Fibroblast of skin of right biceps (primary cell): ENCODE results near the gene MMEL1.
"Not testable (repeated sequence)": the region's sequence is repeated elsewhere in the genome, so short reads cannot be mapped to it uniquely, and the experiment has no call there.

Source experiments
- DNase-seq: peaks from one replicate; pipeline ENCODE4 v3.0.0-alpha.2; 2013

Gene MMEL1

DNA sequence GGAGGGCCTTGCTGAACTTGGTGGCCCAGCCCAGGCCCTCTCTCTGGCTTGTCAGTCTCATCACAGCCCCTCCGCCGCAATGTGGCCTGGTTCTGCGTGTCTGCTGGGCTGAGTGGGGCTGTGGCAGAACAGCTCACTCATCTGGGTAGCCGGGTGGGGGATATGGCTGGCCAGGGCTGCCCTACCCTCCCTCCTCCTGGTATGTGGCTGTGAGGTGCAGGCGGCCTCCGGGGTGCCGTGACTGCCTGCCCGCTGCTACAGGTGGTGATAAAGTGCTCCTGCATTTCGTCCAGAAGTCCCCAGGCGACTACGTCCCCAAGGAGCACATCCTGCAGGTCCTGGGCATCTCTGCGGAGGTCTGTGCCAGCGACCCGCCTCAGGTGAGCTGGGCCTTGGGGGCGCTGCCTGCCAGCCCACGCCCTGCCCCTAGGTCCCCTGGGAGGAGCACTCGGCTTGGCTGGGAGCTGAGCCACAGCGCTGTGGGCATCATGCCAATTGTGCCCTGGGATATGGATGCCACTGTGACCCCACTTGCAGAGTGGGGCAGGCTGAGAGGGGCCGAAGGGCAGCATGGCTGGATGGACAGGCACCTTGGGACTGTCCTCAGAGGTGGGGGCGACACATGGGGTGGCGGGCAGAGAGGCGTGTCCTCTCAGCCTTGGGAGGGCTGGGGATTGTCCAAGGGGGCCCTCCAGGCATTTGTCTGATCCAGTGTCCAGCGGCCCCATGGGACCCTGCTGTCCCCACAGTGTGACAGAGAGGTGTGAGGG is 44.0 kb downstream of the MMEL1 start:
- DNase-seq, result no peak

DNA sequence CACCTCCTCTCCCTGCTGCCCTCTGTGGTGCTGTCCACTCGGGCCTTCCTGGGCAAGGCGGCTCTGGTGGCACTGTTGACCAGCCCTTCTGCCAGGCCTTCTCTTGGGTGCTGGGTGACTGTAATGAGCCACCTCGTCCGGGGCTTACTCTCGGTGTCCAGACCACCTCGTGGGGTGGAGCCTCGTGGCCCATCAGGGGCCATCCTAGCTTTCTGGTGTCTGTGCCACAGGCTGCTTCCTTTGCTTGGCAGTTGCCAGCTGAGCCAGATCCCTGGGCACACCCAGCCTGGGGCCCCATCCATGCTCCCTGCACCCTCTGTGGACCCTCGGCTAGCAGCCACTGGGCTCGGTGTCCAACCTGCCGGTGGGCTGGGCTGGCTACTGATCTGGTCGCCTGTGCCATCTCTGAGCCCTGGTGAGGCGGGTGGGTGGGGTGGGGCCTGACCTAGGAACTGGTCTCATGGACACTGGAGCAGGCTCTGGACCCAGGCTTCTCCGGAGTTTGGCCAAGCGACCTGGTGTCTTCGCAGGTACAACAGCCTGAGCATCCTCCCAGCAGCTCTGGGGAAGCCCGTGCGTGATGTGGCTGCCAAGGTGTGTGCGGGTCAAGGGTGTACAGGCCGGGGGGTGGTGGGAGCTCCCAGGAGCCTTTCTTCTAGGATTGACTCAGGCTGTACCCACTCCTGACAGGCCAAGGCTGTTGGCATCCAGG is 44.8 kb downstream of the MMEL1 start:
- DNase-seq, result no peak

DNA sequence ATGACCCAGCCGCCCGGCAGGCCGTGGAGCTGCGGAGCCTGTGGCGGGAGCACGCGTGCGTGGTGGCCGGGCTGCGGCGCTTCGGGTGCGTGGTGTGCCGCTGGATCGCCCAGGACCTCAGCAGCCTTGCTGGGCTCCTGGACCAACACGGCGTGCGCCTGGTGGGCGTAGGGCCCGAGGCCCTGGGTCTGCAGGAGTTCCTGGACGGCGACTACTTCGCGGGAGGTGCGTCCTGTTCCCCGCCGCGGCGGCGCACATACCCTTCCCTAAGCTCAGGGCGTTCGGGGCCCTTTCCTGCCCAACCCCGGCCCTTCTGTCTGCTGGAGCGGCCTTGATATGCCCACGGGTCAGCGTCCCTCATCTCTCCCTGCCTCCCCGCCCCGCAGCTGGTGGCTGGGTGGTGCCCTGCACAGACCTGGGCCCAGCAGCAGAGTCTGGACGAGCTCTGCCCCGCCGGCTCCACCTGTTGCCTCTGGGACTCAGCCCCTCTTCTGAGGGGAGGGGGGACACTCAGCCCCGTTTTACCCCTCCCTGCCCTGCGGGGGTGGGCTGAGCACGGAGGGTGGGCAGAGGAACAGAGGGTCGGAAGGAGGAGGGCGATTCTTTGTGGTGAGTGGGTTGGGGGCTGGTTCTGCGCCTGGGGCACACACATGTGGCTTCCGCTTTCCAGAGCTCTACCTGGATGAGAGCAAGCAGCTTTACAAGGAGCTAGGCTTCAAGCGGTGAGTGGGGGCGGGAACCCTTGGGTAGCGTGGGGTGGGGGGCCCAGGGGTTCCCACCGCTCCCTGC is 45.6 kb downstream of the MMEL1 start:
- peak; percentile 15 for DNase-seq

DNA sequence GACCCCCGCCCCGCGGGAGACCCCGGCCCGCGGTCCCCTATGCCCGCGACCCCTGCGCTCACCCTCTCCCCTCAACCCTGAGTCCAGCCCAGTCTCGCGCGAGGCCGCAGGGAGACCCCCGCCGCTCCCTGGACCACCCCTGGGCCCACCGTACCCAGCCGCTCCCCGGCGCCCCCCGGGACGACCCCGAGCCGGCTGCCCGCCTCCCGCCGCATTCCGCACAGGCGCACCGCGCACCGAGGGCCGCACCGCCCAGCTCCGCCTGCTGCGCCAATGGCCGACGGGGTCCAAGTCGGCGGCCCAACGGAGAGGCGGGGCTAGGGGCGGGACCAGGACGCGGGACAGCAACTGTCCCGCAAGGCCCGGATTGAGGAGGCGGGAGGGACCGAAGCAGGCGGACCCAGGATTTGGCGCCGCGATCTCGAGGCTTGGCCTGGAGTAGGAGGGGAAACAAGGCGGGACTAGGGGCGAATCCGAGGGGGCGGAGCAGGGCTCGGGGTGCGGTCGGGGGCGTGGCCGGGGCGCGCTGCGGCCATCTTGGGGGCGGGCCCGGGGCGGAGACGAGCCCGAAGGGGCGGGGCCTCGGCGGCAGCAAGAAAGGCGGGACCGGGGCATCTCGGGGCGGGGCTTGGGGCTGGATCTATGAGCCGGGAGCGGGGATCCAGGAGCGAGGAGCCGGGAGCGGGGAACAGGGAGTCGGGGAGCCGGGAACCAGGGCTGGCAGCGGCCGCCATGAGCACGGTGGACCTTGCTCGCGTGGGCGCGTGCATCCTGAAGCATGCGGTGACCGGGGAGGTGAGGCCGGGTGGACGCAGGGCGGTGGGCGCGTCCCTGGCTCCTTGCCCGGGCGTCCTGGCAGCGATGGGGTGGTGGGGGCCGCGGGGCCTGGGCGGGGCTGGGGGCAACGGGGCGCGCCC is 46.4 kb downstream of the MMEL1 start, which contains the start of gene PRXL2B:
TSS of gene PRXL2B (plus strand) at position 624 of the 917 bp plus-strand sequence. CDS start at position 733, 109 bp downstream.
- DNase-seq, result peak; percentile 99

DNA sequence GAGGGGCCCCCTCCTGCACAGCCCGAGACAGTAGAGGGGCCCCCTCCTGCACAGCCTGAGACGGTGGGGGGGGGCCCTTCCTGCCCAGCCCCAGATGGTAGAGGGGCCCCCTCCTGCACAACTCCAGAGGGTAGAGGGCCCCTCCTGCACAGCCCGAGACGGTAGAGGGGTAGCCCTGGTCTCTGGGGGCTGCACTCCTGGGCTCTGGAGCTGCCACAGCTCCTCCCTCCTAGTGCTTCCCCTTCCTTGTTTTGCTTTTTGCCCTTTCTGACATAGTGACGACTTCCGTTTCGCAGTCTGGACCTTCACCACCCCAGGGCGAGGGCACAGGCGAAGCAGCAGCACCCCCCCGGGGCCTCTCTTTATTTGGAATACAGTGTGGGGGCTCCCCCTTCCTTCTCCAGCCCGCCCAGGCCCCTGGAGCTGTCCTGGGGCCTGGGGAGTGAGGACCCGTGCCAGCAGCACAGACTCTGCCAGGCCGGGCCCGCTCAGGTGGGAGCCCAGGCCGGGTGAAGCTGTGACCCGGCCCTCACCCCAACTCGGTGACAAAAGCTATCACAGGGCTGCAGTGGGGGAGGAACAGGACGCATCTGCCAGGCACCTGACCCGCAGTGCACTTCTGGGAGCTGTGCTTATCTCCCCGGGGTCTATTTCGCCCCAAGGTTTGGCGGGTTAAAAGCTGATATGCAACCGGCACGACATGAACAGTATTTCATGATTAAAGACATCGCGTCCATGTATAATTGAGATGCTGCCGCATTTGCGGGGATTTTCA is 47.3 kb downstream of the MMEL1 start:
- DNase-seq, result peak; percentile 40

DNA sequence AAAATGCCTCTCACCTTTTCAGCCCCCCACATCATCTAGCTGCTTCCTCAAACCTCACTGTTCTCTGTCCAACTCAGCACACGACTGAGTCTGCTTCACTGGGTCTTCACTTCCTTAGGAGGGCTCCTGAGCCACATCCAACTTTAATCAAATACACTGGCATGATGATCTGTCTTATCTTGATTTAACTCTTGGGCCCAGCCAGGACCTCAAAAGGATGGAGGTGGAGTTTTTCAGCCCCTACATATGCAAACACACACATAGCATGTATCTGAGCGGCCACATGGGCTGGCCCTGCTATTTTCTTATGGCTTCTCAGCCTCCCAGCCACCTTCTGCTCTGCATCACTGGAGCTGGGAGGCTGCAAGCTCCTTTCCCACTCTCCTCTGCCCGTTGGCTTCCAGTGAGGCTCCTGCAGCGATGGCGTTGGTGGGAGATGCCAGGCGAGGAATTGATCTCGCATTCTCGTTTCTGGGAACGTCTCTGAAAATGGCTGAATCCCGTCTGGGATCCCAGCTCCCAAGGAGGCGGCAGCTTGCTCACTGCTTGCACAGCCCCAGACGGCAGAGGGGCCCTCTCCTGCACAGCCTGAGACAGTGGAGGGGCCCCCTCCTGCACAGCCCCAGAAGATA is 48.0 kb downstream of the MMEL1 start:
- DNase-seq, result no peak

DNA sequence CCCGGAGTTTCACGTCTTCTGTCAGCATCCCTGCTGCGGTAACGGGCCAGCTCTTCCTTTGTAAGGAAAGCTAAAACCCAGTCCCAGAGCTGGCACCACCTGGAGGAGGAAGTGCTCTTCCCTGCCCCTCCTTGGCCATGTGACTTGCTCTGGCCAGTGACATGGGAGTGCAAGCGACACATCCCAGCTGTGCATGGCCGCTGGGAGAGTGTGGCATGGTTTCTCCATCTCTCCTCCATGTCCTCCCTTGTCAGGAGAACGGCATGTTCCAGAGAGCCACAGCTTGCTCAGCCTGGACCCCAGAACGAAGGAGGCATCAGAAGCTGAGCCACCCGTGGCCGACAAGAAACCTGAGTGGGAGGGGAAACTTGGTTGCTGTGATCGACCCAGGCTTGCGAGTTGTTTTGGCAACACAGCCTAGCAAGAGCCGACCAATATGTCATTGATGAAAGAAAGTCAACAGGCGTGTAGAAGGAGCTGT is 48.9 kb downstream of the MMEL1 start:
- DNase-seq, result no peak

DNA sequence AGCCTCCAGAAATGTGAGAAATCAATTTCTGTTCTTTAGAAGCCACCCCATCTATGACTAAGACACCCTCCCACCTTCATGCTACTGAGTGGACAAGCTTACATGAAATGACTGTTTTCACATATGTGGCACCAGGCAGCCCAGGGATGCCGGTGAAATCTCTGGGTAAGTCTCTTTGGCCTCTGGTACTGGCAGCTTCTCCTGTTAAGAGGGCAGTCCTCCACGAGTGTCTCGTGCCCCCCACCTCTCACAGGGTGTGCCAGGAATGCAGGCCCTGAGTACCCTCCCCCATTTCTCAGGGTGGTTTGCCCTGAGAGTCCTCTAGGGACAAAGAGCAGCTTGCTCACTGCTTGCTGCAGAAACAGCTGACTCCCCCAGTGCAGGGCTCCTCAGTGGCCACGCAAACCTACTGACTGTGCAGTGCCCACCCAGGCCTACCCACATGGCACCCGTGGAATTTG is 49.5 kb downstream of the MMEL1 start:
- peak; percentile 4 for DNase-seq

DNA sequence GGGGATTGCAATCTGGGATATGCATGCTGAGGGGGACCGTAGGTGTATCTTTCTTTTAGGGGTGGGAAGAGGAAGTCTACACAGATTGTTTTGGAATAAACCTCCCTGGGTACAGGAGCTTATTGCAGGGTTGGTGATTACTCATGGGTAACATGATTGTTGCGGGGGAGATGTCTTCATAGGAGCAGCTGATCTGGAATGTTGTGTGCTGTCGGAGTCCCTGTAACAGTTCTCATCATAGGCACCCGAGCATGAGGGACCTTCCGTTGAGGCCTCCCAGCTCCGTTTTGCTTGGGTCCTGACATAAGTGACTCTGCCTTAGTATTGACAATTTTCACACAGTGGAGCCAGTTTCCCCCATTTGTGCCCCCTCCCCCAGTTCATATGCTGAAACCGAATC is 50.4 kb downstream of the MMEL1 start:
- DNase-seq, result no peak

DNA sequence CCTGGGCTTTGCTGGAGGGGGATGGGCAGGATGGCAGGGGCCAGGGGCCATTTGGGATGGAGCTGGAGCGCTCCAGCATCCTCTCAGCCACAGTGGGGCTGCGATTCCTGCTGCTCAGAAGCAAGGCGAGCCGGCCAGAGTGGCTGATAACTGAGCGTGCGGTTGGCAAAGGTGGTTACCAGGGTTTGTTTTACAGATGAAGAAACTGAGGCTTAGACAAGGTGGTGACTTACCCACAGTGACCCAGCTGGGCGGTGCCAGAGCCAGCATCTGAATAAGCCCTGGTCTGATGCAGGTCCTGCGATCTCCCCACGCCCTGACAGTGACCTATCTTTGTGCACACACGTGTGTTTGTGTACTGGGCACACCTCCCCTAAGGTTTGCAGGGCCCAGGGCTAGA is 52.1 kb downstream of the MMEL1 start:
- DNase-seq, result no peak

DNA sequence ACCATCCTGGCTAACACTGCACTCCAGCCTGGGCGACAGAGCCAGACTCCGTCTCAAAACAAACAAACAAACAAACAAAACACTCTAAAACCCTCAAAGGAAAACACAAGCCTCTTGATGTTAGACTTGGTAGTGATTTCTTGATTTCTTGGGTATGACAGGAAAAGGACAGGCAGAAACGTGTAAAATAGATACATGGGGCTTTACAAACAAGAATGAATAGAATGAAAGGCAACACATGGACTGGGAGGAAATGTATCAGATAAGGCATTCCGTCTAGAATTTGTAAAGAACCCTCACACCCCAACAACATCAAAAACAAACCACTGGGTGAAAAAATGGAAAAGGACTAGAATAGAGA is 54.1 kb downstream of the MMEL1 start:
- DNase-seq, result no peak

DNA sequence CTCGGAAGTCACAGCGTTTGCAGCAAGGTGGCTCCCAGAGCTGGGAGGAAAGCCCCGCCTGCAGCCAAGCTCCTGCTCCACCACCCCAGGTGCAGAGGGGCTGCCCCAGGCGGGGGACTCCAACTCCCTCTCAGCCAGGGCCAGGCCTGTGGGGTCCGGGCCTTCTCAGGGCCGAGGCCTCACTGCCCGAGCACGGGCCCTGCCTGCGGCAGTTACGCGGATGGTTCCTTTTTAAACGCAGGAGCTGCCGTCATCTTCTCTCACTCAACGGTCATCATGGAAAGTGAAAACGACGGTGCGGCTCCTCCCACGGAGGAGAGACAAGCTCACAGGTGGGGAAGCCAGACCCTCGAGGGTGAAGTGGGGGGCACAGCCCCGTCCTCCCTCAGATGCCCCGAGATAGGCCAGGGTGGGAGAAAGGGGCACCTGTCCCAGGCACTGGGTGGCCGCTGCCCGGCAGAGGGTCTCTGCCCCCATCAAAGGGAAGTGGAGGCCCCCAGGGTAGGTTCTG is 55.2 kb downstream of the MMEL1 start:
- not testable (repeated sequence) for DNase-seq

DNA sequence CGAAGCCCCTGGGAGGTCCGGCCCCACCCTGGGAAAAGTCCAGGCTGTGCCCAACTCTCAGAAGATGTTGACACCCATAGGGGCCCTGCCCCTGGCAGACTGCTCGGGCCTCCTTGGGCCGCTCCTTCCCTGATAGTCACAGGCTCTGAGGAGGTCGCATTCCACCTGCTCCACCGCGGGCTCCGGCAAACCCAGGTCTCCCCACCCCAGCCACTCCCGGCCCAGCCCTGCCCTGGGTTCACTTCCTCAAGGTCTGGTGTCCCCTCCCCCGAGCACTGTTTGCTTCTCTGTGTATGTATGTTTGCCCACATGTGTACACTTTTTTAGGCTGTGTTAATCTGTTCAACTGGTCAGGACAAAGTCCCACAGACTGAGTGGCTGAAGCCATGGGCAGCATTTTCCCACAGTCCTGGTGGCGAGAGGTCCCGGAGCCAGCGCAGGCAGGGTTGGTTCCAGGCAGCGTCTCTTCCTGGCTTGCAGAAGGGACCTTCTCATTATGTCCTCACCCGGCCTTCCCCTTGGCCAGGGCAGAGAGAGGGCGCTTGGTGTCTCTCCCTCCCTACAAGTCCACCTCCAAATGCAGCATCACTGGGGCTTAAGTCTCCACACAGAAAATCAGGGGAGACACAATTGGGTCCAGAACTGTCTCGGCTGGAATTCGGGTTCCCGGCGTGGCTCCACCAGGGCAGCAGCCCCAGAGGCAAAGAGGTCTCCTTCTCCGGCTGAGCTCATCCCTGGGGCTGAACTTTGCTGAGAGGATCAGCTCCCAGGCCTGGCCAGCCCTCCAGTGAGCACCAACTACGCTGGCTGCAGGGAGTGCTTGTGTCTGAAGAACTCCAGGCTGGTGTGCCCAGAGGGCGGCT is 56.8 kb downstream of the MMEL1 start:
- DNase-seq, result no peak

DNA sequence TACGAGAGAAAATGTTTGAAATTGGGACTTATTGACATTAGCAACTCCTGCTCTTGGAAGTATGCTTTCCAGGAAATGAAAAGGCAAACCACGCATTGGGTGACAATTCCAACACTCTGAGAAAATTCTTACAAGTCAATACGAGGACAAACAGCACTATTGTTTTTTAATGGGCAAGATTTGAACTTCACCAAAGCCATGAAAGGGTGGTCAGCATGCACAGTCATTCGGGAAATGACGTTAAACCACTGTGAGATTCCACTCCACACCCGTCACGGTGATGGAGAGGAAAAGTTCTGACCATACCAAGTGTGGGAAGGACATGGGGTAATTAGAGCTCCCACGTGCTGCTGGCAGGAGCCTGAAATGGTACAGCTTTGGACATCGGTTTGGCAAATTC is 58.5 kb downstream of the MMEL1 start:
- DNase-seq, result no peak

DNA sequence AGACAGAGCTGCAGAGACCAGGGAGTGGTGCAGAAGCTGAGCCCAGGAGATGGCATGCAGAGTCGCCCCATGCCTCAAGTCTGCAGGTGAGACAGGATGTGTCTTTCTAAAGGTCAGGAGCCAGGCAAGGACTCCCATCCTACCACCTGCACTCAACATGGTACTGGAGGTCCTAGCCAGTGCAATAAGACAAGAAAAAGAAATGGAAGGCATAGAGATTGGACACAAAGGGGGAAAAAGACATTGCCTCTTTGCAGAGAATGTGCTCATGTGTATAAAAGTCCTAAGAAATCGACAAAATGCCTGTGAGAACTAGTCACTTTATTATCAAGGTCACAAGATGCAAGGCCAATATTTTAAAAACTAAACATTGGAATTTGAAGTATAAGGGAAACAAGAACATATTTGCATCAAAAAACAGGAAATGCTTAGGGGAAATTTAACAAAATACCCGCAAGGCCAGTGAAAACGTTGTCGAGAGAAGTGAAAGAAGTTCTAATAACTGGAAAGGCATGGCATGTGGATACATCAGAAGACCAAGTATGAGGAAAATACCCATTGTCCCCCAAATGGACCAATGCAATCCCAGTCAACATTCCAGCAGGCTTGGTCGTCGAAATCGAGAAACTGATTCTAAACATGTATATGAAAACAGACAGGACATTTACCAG is 59.4 kb downstream of the MMEL1 start:
- no peak for DNase-seq

DNA sequence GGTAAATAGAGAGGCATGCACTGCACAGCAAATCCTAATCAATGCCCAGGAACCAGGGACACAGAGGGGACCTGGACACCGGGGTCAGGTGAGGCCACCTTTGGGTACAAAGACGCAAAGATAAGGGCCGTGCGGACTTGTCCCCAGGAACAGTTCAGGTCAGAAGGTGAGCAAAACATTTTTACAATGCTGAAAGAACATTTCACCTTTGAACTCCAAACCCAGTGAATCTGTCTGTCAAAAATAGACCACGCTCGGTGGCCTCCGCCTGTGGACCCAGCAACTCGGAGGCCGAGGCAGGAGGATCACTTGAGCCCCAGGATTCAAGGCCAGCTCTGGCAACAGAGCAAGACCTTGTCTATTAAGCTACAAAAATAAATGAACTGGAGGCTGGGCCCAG is 61.5 kb downstream of the MMEL1 start:
- DNase-seq, result no peak

DNA sequence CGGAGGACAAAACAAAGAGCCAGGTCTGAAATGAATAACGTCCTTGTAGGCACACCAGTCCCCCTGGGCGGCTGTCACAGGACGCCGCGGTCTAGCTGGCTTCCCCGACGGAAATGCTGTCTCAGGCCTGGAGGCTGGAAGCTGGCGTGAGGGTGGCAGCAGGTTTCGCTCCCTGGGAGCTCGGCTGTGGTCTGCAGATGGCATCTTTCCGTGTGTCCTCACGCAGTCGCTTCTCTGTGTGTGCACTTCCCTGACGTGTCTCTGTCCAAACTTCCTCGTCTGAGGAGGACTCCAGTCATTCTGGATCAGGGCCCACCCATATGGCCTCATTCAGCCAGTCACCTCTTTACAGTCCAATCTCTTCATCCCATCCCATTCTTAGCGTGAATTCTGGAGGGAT is 62.5 kb downstream of the MMEL1 start:
- no peak for DNase-seq

DNA sequence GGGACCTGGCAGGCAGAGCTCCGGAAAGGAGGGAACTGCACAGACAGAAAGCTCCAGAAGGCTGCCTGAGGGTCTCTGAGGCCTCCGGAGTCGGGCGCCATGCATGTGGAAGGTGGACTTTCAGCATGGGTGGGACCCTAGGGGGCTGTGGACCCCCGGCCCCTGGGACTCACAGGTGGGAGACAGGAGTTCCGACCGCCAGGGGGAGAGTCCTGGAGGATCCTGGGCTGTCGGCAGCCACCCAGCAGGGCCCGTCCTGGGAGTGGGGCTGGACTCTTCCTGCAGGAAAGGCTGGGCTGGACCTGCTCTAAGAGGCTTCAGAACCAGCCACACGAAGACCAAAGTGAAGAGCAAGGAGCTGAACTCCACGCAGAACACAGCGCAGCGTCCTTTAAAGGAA is 63.1 kb downstream of the MMEL1 start:
- not testable (repeated sequence) for DNase-seq

DNA sequence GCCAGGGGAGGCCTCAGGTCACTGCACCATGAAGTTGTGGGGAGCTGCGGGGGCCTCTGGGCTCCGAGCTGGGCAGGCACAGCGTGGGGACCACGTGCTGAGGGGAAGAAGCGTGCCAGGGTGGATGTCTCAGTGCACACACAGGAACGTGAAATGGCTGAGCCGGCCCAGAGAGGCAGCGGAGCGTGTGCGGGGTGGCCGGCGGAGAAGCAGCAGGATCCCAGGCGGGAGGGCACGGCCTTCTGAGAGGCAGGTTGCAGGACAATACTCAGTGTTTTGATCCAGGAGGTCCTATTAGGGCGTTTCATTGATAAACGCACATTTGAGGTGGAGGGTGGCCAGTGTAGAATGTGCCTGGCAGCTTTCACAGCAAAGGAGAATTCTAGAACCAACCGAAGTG is 63.8 kb downstream of the MMEL1 start:
- no peak for DNase-seq
